Ascending aorta (tissue), 1 donor: ENCODE measurements around the gene REP15. TPM values are rescaled to one million over a fixed set of nuclear protein-coding genes. Genes with fewer than 3 reads are reported as not detected.

ENCODE experiments used
- total RNA-seq: library from RNA; depleted of rRNA; stranded (reverse); fragments of >200 nt; gene quantifications from one replicate; pipeline ENCODE4 v1.1.0, GENCODE V29; 2016

The REP15 gene
- total RNA-seq, 1 donor from 2014 or later, result not detected

Other genes starting within 250 kb of the REP15 start
- not detected for gene SMCO2, start 249.7 kb upstream of the REP15 start, total RNA-seq
- gene PPFIBP1, start 172.2 kb upstream of the REP15 start, total RNA-seq, result 56.4 TPM
- gene MRPS35, start 14.4 kb downstream of the REP15 start, total RNA-seq, result 2.7 TPM
- gene KLHL42, start 83.8 kb downstream of the REP15 start, total RNA-seq, result 36.7 TPM
- gene MANSC4, start 83.8 kb downstream of the REP15 start, total RNA-seq, result not detected